Measurements from ENCODE around the gene GREM2.

GRCh38 chr1:240609527-240610060, 2.4 kb downstream of the GREM2 start:
- TF ChIP-seq CTCF (IDR thresholded peaks at IDR 0.05; ENCODE audit: low read depth, low read length) (no peak), POLR2A (IDR thresholded peaks at IDR 0.05; ENCODE audit: extremely low read depth, insufficient read length) (no peak)
